HG02885 (cell line): ENCODE data around the gene CNTD1.
"Not testable (repeated sequence)": the region's sequence is repeated elsewhere in the genome, so short reads cannot be mapped to it uniquely, and the experiment has no call there.

Experiments
- ATAC-seq: cut with Tn5 transposase; IDR thresholded peaks from one replicate; pipeline ENCODE4 v1.9.1; 2021; ENCODE audit warnings: mild to moderate bottlenecking; ENCODE audit not compliant: unreplicated experiment, poor library complexity

The CNTD1 gene

GRCh38 chr17:42844761-42845555 lies 46.3 kb downstream of the CNTD1 start:
- ATAC-seq: no peak

GRCh38 chr17:42845556-42845917 lies 46.9 kb downstream of the CNTD1 start:
- no peak for ATAC-seq

- no peak for ATAC-seq
Observed at GRCh38 chr17:42845918-42846593, 47.4 kb downstream of the CNTD1 start.

- ATAC-seq: no peak
Observed at GRCh38 chr17:42846594-42847280, 48.1 kb downstream of the CNTD1 start.

- ATAC-seq: no peak
Observed at GRCh38 chr17:42848093-42848492, 49.4 kb downstream of the CNTD1 start.

- ATAC-seq: no peak
Observed at GRCh38 chr17:42849031-42849430, 50.4 kb downstream of the CNTD1 start.

- ATAC-seq: no peak
Observed at GRCh38 chr17:42849451-42850181, 51.0 kb downstream of the CNTD1 start.

- ATAC-seq: no peak
Observed at GRCh38 chr17:42850954-42851353, 52.3 kb downstream of the CNTD1 start, which contains the start of gene AOC3. Gene AOC3, plus strand, starts transcription at chr17:42851199. Its CDS starts 145 bp downstream, at chr17:42851344.

- ATAC-seq: not testable (repeated sequence)
Observed at GRCh38 chr17:42851371-42852240, 52.9 kb downstream of the CNTD1 start.

GRCh38 chr17:42852351-42852750 lies 53.7 kb downstream of the CNTD1 start:
- ATAC-seq: no peak

GRCh38 chr17:42853004-42853403 lies 54.3 kb downstream of the CNTD1 start:
- no peak for ATAC-seq

- ATAC-seq: no peak
Observed at GRCh38 chr17:42853597-42853967, 54.9 kb downstream of the CNTD1 start.

GRCh38 chr17:42853968-42854790 lies 55.5 kb downstream of the CNTD1 start:
- ATAC-seq: no peak

- no peak for ATAC-seq
Observed at GRCh38 chr17:42855048-42855596, 56.5 kb downstream of the CNTD1 start.

- not testable (repeated sequence) for ATAC-seq
Observed at GRCh38 chr17:42856093-42856492, 57.4 kb downstream of the CNTD1 start.

- ATAC-seq: not testable (repeated sequence)
Observed at GRCh38 chr17:42856516-42856915, 57.9 kb downstream of the CNTD1 start.

GRCh38 chr17:42857389-42857788 lies 58.7 kb downstream of the CNTD1 start:
- no peak for ATAC-seq
